ENCODE data around the gene TSC22D2.

TSC22D2 gene

GRCh38 chr3:150408221-150409124 lies at the start of gene TSC22D2:
TSC22D2 (plus strand) TSS chr3:150408298; CDS start chr3:150409351, 1,053 bp downstream.
- DNase-seq (ENCODE audit: low read depth) = peak; percentile 94

GRCh38 chr3:150359381-150359780 lies 48.7 kb upstream of the TSC22D2 start:
- DNase-seq (ENCODE audit: low read depth) = no peak

- DNase-seq (ENCODE audit: low read depth) = no peak
These were observed 47.1 kb upstream of the TSC22D2 start for GRCh38 chr3:150360966-150361365.

GRCh38 chr3:150362515-150363302 lies 45.4 kb upstream of the TSC22D2 start:
- DNase-seq (ENCODE audit: low read depth) = no peak

GRCh38 chr3:150363420-150363819 lies 44.7 kb upstream of the TSC22D2 start:
- DNase-seq (ENCODE audit: low read depth) = no peak

- no peak for DNase-seq (ENCODE audit: low read depth)
These were observed 42.9 kb upstream of the TSC22D2 start for GRCh38 chr3:150365132-150365604.

GRCh38 chr3:150367757-150368156 lies 40.3 kb upstream of the TSC22D2 start:
- DNase-seq (ENCODE audit: low read depth) = no peak

GRCh38 chr3:150370122-150370602 lies 37.9 kb upstream of the TSC22D2 start:
- no peak for DNase-seq (ENCODE audit: low read depth)

GRCh38 chr3:150370999-150371398 lies 37.1 kb upstream of the TSC22D2 start:
- DNase-seq (ENCODE audit: low read depth) = no peak

GRCh38 chr3:150371741-150372254 lies 36.3 kb upstream of the TSC22D2 start:
- no peak for DNase-seq (ENCODE audit: low read depth)

- DNase-seq (ENCODE audit: low read depth) = no peak
These were observed 35.8 kb upstream of the TSC22D2 start for GRCh38 chr3:150372320-150372719.

- no peak for DNase-seq (ENCODE audit: low read depth)
These were observed 35.4 kb upstream of the TSC22D2 start for GRCh38 chr3:150372722-150373121.

- DNase-seq (ENCODE audit: low read depth) = no peak
These were observed 34.7 kb upstream of the TSC22D2 start for GRCh38 chr3:150373234-150373875.

- DNase-seq (ENCODE audit: low read depth) = no peak
These were observed 33.1 kb upstream of the TSC22D2 start for GRCh38 chr3:150374975-150375374.

- no peak for DNase-seq (ENCODE audit: low read depth)
These were observed 31.9 kb upstream of the TSC22D2 start for GRCh38 chr3:150376001-150376848.

GRCh38 chr3:150377601-150378300 lies 30.3 kb upstream of the TSC22D2 start:
- DNase-seq (ENCODE audit: low read depth) = no peak

- DNase-seq (ENCODE audit: low read depth) = no peak
These were observed 29.8 kb upstream of the TSC22D2 start for GRCh38 chr3:150378301-150378748.

GRCh38 chr3:150379469-150379868 lies 28.6 kb upstream of the TSC22D2 start:
- no peak for DNase-seq (ENCODE audit: low read depth)

- no peak for DNase-seq (ENCODE audit: low read depth)
These were observed 23.5 kb upstream of the TSC22D2 start for GRCh38 chr3:150384296-150385212.

Data from stimulated activated CD8-positive, alpha-beta memory T cell treated with anti-CD3 and anti-CD28 coated beads, Interleukin-7, amount 100 ng/mL, for 24 hours (primary cell).